Choroid plexus epithelial cell (primary cell): ENCODE results near the gene PITX1.

ENCODE experiments used
- DNase-seq: peaks from one replicate; pipeline ENCODE4 v3.0.0-alpha.2; 2010; ENCODE audit warnings: low read depth
- H3K4me3 ChIP-seq: 2 replicates; pipeline ENCODE4 v1.5.1; 2011; ENCODE audit warnings: low read depth, mild to moderate bottlenecking, control low read depth, low read length, moderate library complexity
- CTCF ChIP-seq: conservative IDR thresholded peaks from 2 replicates; pipeline ENCODE4 v1.5.1; 2011; ENCODE audit warnings: low read depth, mild to moderate bottlenecking, control low read depth, inconsistent platforms, low read length, moderate library complexity

Gene PITX1

GRCh38 chr5:135061001-135061400 lies 27.0 kb upstream of the PITX1 start:
- no peak for DNase-seq
- H3K4me3 ChIP-seq = no peak overlapping the region
- no peak for TF ChIP-seq CTCF

- no peak for TF ChIP-seq CTCF
Observed at GRCh38 chr5:135060021-135060420, 26.0 kb upstream of the PITX1 start.

GRCh38 chr5:135059000-135059923 lies 25.2 kb upstream of the PITX1 start:
- no peak overlapping the region for H3K4me3 ChIP-seq
- peak; percentile 12 for TF ChIP-seq CTCF
- no peak for DNase-seq

More at GRCh38 chr5:135060021-135060420, 26.0 kb upstream of the PITX1 start:
- no peak for DNase-seq
- H3K4me3 ChIP-seq = no peak overlapping the region

- DNase-seq = no peak
- no peak overlapping the region for H3K4me3 ChIP-seq
- no peak for TF ChIP-seq CTCF
Observed at GRCh38 chr5:135058331-135058732, 24.3 kb upstream of the PITX1 start.

GRCh38 chr5:135057233-135057632 lies 23.2 kb upstream of the PITX1 start:
- no peak for DNase-seq
- TF ChIP-seq CTCF = no peak
- H3K4me3 ChIP-seq = no peak overlapping the region

GRCh38 chr5:135056316-135057030 lies 22.4 kb upstream of the PITX1 start:
- no peak for DNase-seq
- no peak overlapping the region for H3K4me3 ChIP-seq
- no peak for TF ChIP-seq CTCF

GRCh38 chr5:135055396-135055795 lies 21.4 kb upstream of the PITX1 start:
- DNase-seq = no peak
- H3K4me3 ChIP-seq = no peak overlapping the region
- no peak for TF ChIP-seq CTCF
